H1 (cell line): Measurements from ENCODE around the gene ALDH1L2. TPM values are rescaled to one million over a fixed set of nuclear protein-coding genes. Genes with fewer than 3 reads are reported as not detected.

Experiments used
- CTCF ChIA-PET: fragments of 300-600 bp; sonication (Branson Sonifier 250); formaldehyde crosslinking; loops from one replicate; lab custom pipeline; 2021; ENCODE audit not compliant: partially characterized antibody; lab: Charles Lee
- POLR2A ChIA-PET: fragments of 300-600 bp; sonication (Branson Sonifier 250); formaldehyde crosslinking; loops from one replicate; lab custom pipeline; 2021; ENCODE audit warnings: inconsistent platforms; ENCODE audit not compliant: partially characterized antibody; lab: Charles Lee
- DNase-seq, 2 experiments: peaks; one replicate each; pipeline versions ENCODE4 v3.0.0 to v3.0.0-alpha.2; 2010 to 2022; ENCODE audit warnings: low spot score in 2 of 2, low read depth in 1 of 2, mixed read lengths in 1 of 2
- FAIRE-seq: peaks from 2 replicates; lab custom pipeline; 2011; peaks lifted over from hg19 to GRCh38; lab: Jason Lieb, UNC
- H2AFZ ChIP-seq: 2 replicates; pipeline ENCODE4 v1.8.1; 2012; ENCODE audit warnings: low read length, inconsistent platforms
- H2AK5ac ChIP-seq: 2 replicates; pipeline ENCODE4 v1.6.1; 2013; ENCODE audit warnings: low read depth, low read length
- H2BK120ac ChIP-seq: replicated peaks from 2 replicates; pipeline ENCODE3; 2013; ENCODE audit warnings: low read depth, low read length, inconsistent platforms
- H2BK12ac ChIP-seq: 2 replicates; pipeline ENCODE4 v1.6.1; 2013; ENCODE audit warnings: low read depth, low read length
- H2BK15ac ChIP-seq: 2 replicates; pipeline ENCODE4 v1.6.1; 2013; ENCODE audit warnings: low read length
- H2BK20ac ChIP-seq: 2 replicates; pipeline ENCODE4 v1.6.1; 2013; ENCODE audit warnings: low read length
- H2BK5ac ChIP-seq: 2 replicates; pipeline ENCODE4 v1.6.1; 2013; ENCODE audit warnings: low read depth, low read length
- H3K14ac ChIP-seq: 2 replicates; pipeline ENCODE4 v1.6.1; 2013; ENCODE audit warnings: inconsistent platforms; ENCODE audit not compliant: insufficient read length
- H3K18ac ChIP-seq: 2 replicates; pipeline ENCODE4 v1.6.1; 2013; ENCODE audit warnings: low read length; ENCODE audit errors: extremely low read depth
- H3K23ac ChIP-seq: 2 replicates; pipeline ENCODE4 v1.6.1; 2013; ENCODE audit warnings: inconsistent platforms; ENCODE audit not compliant: insufficient read length
- H3K23me2 ChIP-seq: 2 replicates; pipeline ENCODE4 v1.6.1; 2013; ENCODE audit warnings: low read depth, low read length
- H3K27ac ChIP-seq: 2 replicates; pipeline ENCODE4 v1.6.1; 2011; ENCODE audit warnings: low read depth, low read length, inconsistent platforms
- H3K27me3 ChIP-seq, 4 experiments: replicated peaks in 1 of 4; 1 replicate in 1 of 4; 2 replicates in 3 of 4; pipeline versions ENCODE4 v1.6.1 to v1.8.1; 2011 to 2013; ENCODE audit warnings: low read length in 3 of 4, mild to moderate bottlenecking in 3 of 4, inconsistent platforms in 2 of 4, mixed read lengths in 2 of 4, moderate library complexity in 1 of 4; ENCODE audit not compliant: control insufficient read depth in 3 of 4, insufficient read depth in 3 of 4; ENCODE audit errors: extremely low read depth in 1 of 4
- H3K36me3 ChIP-seq, 4 experiments: 2 replicates each; pipeline versions ENCODE4 v1.6.1 to v1.8.1; 2011 to 2013; ENCODE audit warnings: mild to moderate bottlenecking in 4 of 4, low read length in 3 of 4, moderate library complexity in 2 of 4, control low read depth in 1 of 4, inconsistent platforms in 1 of 4; ENCODE audit not compliant: insufficient read depth in 4 of 4, control insufficient read depth in 2 of 4
- H3K4ac ChIP-seq: replicated peaks from 2 replicates; pipeline ENCODE3; 2013; ENCODE audit warnings: low read length, low read depth, mixed read lengths, inconsistent platforms; ENCODE audit not compliant: insufficient read length
- H3K4me1 ChIP-seq, 4 experiments: replicated peaks in 1 of 4; 1 replicate in 1 of 4; 2 replicates in 3 of 4; pipeline versions ENCODE4 v1.6.1 to v1.8.1; 2011 to 2013; ENCODE audit warnings: low read length in 3 of 4, inconsistent platforms in 2 of 4, mixed read lengths in 1 of 4; ENCODE audit not compliant: insufficient read depth in 4 of 4, control insufficient read depth in 3 of 4
- H3K4me2 ChIP-seq, 2 experiments: 2 replicates each; pipeline versions ENCODE4 v1.6.1 to v1.8.1; 2011 to 2013; ENCODE audit warnings: low read depth in 2 of 2, low read length in 2 of 2, control low read depth in 1 of 2, inconsistent platforms in 1 of 2, mild to moderate bottlenecking in 1 of 2; ENCODE audit not compliant: insufficient read depth in 1 of 2
- H3K4me3 ChIP-seq, 4 experiments: fragments of 200-600, 300-600 bp in 1 of 4; sonication (generic), shearing (Covaris generic), sonication (Bioruptor Twin) in 1 of 4; 2 replicates each; pipeline versions ENCODE4 v1.5.1 to v1.8.1; 2011 to 2016; ENCODE audit warnings: low read length in 4 of 4, low read depth in 3 of 4, control low read depth in 2 of 4, inconsistent platforms in 2 of 4, mild to moderate bottlenecking in 2 of 4, mixed read lengths in 1 of 4, moderate library complexity in 1 of 4; ENCODE audit not compliant: insufficient read depth in 2 of 4; ENCODE audit errors: extremely low read depth in 1 of 4
- H3K56ac ChIP-seq: replicated peaks from 2 replicates; pipeline ENCODE3; 2013; ENCODE audit warnings: low read depth, mild to moderate bottlenecking, mixed read lengths, low read length, inconsistent platforms; ENCODE audit not compliant: insufficient read length
- H3K79me1 ChIP-seq: 2 replicates; pipeline ENCODE4 v1.6.1; 2013; ENCODE audit warnings: low read depth, low read length, control low read depth
- H3K79me2 ChIP-seq, 2 experiments: 2 replicates each; pipeline versions ENCODE4 v1.6.1 to v1.8.1; 2012 to 2013; ENCODE audit warnings: low read length in 2 of 2, mild to moderate bottlenecking in 2 of 2, inconsistent platforms in 1 of 2; ENCODE audit not compliant: insufficient read depth in 2 of 2, control insufficient read depth in 1 of 2
- H3K9ac ChIP-seq, 4 experiments: replicated peaks in 1 of 4; 1 replicate in 1 of 4; 2 replicates in 3 of 4; pipeline versions ENCODE4 v1.6.1 to v1.8.1; 2011 to 2013; ENCODE audit warnings: low read depth in 3 of 4, low read length in 3 of 4, control low read depth in 2 of 4, mild to moderate bottlenecking in 2 of 4, moderate library complexity in 2 of 4, inconsistent platforms in 1 of 4; ENCODE audit errors: extremely low read depth in 1 of 4
- H3K9me3 ChIP-seq, 2 experiments: 2 replicates each; pipeline versions ENCODE4 v1.6.1 to v1.8.1; 2012 to 2013; ENCODE audit warnings: mild to moderate bottlenecking in 2 of 2, moderate library complexity in 2 of 2, control low read depth in 1 of 2, inconsistent platforms in 1 of 2, low read depth in 1 of 2, low read length in 1 of 2, mixed read lengths in 1 of 2; ENCODE audit not compliant: insufficient read depth in 2 of 2
- H4K20me1 ChIP-seq, 2 experiments: replicated peaks in 1 of 2; 2 replicates each; pipeline versions ENCODE3 to v1.8.1; 2011 to 2013; ENCODE audit warnings: inconsistent platforms in 2 of 2, low read length in 2 of 2, mild to moderate bottlenecking in 1 of 2; ENCODE audit not compliant: insufficient read depth in 2 of 2, control insufficient read depth in 1 of 2
- H4K5ac ChIP-seq: 2 replicates; pipeline ENCODE4 v1.6.1; 2013; ENCODE audit warnings: low read length, low read depth, mixed read lengths, inconsistent platforms; ENCODE audit not compliant: insufficient read length
- H4K8ac ChIP-seq: 2 replicates; pipeline ENCODE4 v1.8.0; 2013; ENCODE audit warnings: mild to moderate bottlenecking, moderate library complexity, low read length, inconsistent platforms; ENCODE audit not compliant: insufficient read depth; ENCODE audit errors: extremely low read depth
- H4K91ac ChIP-seq: replicated peaks from 2 replicates; pipeline ENCODE3; 2013; ENCODE audit warnings: low read length, mixed read lengths, inconsistent platforms; ENCODE audit not compliant: insufficient read length
- ATF3 ChIP-seq: IDR thresholded peaks from 2 replicates; pipeline ENCODE4 v1.6.1; 2011; ENCODE audit warnings: low read depth, mild to moderate bottlenecking, low read length; ENCODE audit not compliant: insufficient read depth
- BACH1 ChIP-seq: IDR thresholded peaks from 2 replicates; pipeline ENCODE4 v1.6.1; 2012; ENCODE audit warnings: low read length, improper control_type of control experiment
- BRCA1 ChIP-seq: IDR thresholded peaks from 2 replicates; pipeline ENCODE4 v1.6.1; 2012; ENCODE audit warnings: low read depth, low read length, improper control_type of control experiment
- E2F6 ChIP-seq: IDR thresholded peaks from 2 replicates; pipeline ENCODE4 v1.6.1; 2012; ENCODE audit warnings: inconsistent platforms
- EZH2 ChIP-seq: fragments of 200-600 bp; sonication (generic); IDR thresholded peaks from 2 replicates; pipeline ENCODE4 v1.7.1; 2012; ENCODE audit warnings: low read depth, mild to moderate bottlenecking, moderate library complexity, low read length, inconsistent platforms; ENCODE audit not compliant: severe bottlenecking
- FOSL1 ChIP-seq: IDR thresholded peaks from 2 replicates; pipeline ENCODE4 v1.6.1; 2011; ENCODE audit warnings: mild to moderate bottlenecking, low read depth, low read length, moderate library complexity; ENCODE audit not compliant: insufficient read depth
- GABPA ChIP-seq: IDR thresholded peaks from 2 replicates; pipeline ENCODE4 v1.6.1; 2011; ENCODE audit warnings: mild to moderate bottlenecking, low read length, moderate library complexity, borderline replicate concordance; ENCODE audit not compliant: insufficient read depth
- HDAC2 ChIP-seq, 2 experiments: fragments of 300-600 bp in 1 of 2; sonication (generic) in 1 of 2; IDR thresholded peaks; 2 replicates each; pipeline ENCODE4 v1.6.1; 2011 to 2012; ENCODE audit warnings: low read depth in 2 of 2, low read length in 2 of 2, mild to moderate bottlenecking in 2 of 2, moderate library complexity in 2 of 2, borderline replicate concordance in 1 of 2, inconsistent platforms in 1 of 2
- JUND ChIP-seq: IDR thresholded peaks from 2 replicates; pipeline ENCODE4 v1.6.1; 2011; ENCODE audit warnings: mild to moderate bottlenecking, improper control_type of control experiment, low read length
- NRF1 ChIP-seq: IDR thresholded peaks from 2 replicates; pipeline ENCODE4 v1.6.1; 2011; ENCODE audit warnings: mild to moderate bottlenecking, low read depth, low read length, improper control_type of control experiment
- TBP ChIP-seq: IDR thresholded peaks from 2 replicates; pipeline ENCODE4 v1.6.1; 2011; ENCODE audit warnings: low read depth, low read length, improper control_type of control experiment
- USF2 ChIP-seq: IDR thresholded peaks from 2 replicates; pipeline ENCODE4 v1.6.1; 2011; ENCODE audit warnings: low read length, improper control_type of control experiment
- WGBS, 2 experiments: shearing (Covaris generic) in 1 of 2; methylation state at CpG; one replicate each; pipeline versions ENCODE4 v1.1.6 to v1.1.7; 2013 to 2015; ENCODE audit warnings: low lambda C conversion rate in 2 of 2, mixed read lengths in 2 of 2, inconsistent platforms in 1 of 2, low coverage in 1 of 2, missing lambda C conversion rate in 1 of 2; ENCODE audit not compliant: insufficient replicate concordance in 2 of 2, insufficient coverage in 1 of 2, insufficient read length in 1 of 2; ENCODE audit errors: extremely low coverage in 1 of 2, missing lambda C conversion rate in 1 of 2; 5-methylcytosine and 5-hydroxymethylcytosine counted together
- polyA plus RNA-seq, 7 experiments: library from polyadenylated mRNA; depleted of rRNA in 3 of 7; stranded (reverse) in 5 of 7; unstranded in 2 of 7; fragments of >200 nt in 5 of 7; fragments of 200-250 nt in 2 of 7; gene quantifications; 1 replicate in 5 of 7; 2 replicates in 1 of 7; 4 replicates in 1 of 7; pipeline versions ENCODE4 v1.2.1 to v1.2.3, GENCODE V29; 2011 to 2013; ENCODE audit warnings: missing spikeins in 2 of 7, mixed read lengths in 2 of 7
- total RNA-seq: library from RNA; stranded (reverse); fragmentation: NEBNext Ultra II Directional; extraction: Animal tissue kit (Norgen Biotek cat#: 25700); gene quantifications from 2 replicates; pipeline ENCODE4 v1.2.1, GENCODE V29; 2021

The ALDH1L2 gene
- total and polyA plus RNA-seq, 2 of the 8 experiments (the other 6 are each of a cell fraction or from before 2014, with no cell fraction given) = 3.7 to 7.2 TPM

- Histone ChIP-seq H3K79me2 (no peaks in the 10 kb centered on the region), H3K23me2 (no peaks in the 10 kb centered on the region), H3K56ac (no peak overlapping the region), H4K20me1 (no peaks in the 10 kb centered on the region), H3K79me1 (no peaks in the 10 kb centered on the region), H3K4me2 (no peak overlapping the region), H3K4ac (no peak overlapping the region), H4K91ac (no peak overlapping the region), H2BK5ac (no peak overlapping the region), H2AFZ (no peak overlapping the region), H2BK12ac (no peak overlapping the region), H3K23ac (no peak overlapping the region), H2AK5ac (no peak overlapping the region), H3K27me3 (no peaks in the 10 kb centered on the region), H3K4me3 (no peak overlapping the region), H2BK15ac (no peak overlapping the region), H3K14ac (no peak overlapping the region), H3K18ac (no peak overlapping the region), H3K9me3 (no peaks in the 10 kb centered on the region), H4K8ac (no peak overlapping the region), H2BK20ac (no peak overlapping the region), H3K27ac (no peak overlapping the region), H3K4me1 (no peaks in the 10 kb centered on the region), H2BK120ac (no peak overlapping the region), H4K5ac (no peak overlapping the region), H3K36me3 (no peaks in the 10 kb centered on the region), H3K9ac (no peak overlapping the region)
- no peak for DNase-seq
- FAIRE-seq = no peak
- CTCF ChIA-PET = interaction anchor here (0.7 to 1.6 kb wide), 4 partner anchors 9 to 589 kb away, joined by 3 to 4 read pairs (median 4); no protein-coding TSS in a partner anchor
- POLR2A ChIA-PET = no interaction called here
- 90% methylated on average over 5 of the region's 5 CpGs; no CpG with 5 or more reads in 1 of the 2 experiments for WGBS, 2 experiments
- no peak for TF ChIP-seq EZH2
- no peak for TF ChIP-seq BACH1
- TF ChIP-seq NRF1 = no peak
- TF ChIP-seq JUND = no peak
- TF ChIP-seq USF2 = no peak
- no peak for TF ChIP-seq GABPA
- no peak for TF ChIP-seq E2F6
- no peak for TF ChIP-seq BRCA1
- TF ChIP-seq ATF3 = no peak
- TF ChIP-seq HDAC2 (IDR thresholded peaks at IDR 0.05; ENCODE audit: borderline replicate concordance in 1 of 2, low read depth in 2 of 2, low read length in 2 of 2) = no peak
- no peak for TF ChIP-seq FOSL1
- TF ChIP-seq TBP = no peak
Observed at GRCh38 chr12:104971306-104971705, 113.0 kb downstream of the ALDH1L2 start.
